Measurements from ENCODE around the gene CCT7.
"Not testable (repeated sequence)": the region's sequence is repeated elsewhere in the genome, so short reads cannot be mapped to it uniquely, and the experiment has no call there.

Gene CCT7

DNA sequence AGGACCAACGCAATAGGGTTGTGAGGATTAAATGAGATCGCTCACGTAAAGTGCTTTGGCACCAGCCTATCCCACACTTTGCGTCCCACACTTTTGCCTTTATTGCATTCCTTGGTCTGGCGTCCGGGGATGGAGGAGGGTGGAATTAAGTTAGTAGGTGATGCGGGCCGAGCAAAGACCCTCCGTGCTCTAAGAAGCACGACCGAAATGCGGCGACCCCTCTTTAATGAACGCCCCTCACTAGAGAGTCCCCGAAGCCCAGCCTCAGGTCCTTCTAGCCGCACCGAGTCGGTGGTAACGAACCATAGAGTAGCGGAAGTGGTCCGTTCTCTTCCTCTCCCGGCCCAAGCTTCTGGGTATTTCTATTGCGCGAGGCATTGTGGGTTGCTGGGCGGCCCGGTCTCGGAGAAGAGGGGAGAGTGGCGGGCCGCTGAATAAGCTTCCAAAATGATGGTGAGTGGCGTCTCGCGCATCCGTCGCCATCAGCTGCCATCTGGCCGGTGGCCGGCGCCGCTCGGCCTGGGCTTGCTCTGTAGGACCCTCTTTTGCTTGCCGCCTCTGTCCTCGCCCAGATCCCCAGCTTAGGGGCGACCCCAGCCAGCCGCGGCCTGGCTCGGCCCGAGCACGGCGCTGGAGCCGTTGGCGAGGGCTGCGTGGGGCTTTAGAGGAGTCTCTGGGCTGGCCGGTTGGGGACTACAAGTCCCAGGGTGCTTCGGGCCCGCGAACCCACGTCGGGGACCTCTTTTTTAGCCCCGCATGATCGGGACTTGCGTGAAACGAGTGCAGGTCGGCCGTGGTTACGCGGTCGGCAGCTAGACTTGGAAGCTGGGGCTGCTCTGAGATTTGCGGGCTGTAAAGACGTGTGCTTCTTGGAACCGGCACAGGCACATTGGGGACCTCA is at the start of gene CCT7:
TSS of gene CCT7 (plus strand) at position 377 of the 901 bp plus-strand sequence. CDS start at position 448, 71 bp downstream.
- H3K27me3 Mint-ChIP-seq = no peaks in the 10 kb centered on the region
- peaks cover 38% of the 10 kb centered on the region for H3K4me1 Mint-ChIP-seq
- ATAC-seq = peak; percentile 84
- peak within 1 kb of the TSS; percentile 95 for H3K27ac Mint-ChIP-seq
- H3K4me3 Mint-ChIP-seq = peak within 1 kb of the TSS; percentile 97
- H3K36me3 Mint-ChIP-seq = peaks cover 12% of the 10 kb centered on the region
- H3K9me3 Mint-ChIP-seq = no peaks in the 10 kb centered on the region

DNA sequence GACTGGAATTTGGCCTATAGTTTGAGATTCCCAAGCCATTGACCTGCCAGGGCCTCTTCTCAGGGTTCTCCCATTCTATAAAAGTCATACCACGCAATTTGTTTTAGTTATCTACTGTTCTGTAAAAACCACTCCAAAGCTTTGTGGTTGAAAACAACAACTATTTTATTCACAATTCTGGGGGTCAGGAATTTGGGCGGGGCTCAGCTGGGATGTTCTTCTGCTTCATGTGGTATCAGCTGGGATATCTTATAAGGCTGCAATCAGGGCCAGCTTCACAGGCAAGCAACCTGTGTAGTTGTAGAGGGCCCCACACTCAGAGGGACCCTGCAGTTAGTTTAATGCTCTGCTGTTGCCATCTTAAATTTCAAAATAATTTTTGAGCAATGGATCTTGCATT is 48.1 kb upstream of the CCT7 start:
- ATAC-seq = no peak
- Mint-ChIP-seq H3K9me3 (no peaks in the 10 kb centered on the region), H3K4me1 (no peaks in the 10 kb centered on the region), H3K36me3 (no peaks in the 10 kb centered on the region), H3K27me3 (peaks cover 28% of the 10 kb centered on the region), H3K27ac (no peak overlapping the region), H3K4me3 (no peak overlapping the region)

DNA sequence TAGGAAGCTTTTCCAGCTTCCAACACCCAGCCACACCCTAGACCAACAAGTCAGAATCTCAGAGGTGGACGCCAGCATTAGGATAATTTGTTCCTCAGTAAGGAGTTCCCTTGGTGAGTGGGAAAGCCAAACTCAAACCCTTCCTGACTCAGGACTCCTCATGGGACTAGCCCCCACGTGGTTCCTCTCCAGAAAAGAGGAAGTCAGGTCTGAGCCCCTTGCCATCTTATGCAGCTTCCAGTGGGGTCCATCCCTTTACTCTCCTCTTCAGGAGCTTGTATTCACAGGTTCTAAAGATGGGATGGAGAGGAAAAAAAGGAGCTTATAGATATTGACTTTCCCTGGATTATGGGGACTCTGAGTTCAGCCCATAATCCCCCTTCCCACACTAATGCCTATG is 46.6 kb upstream of the CCT7 start:
- no peaks in the 10 kb centered on the region for H3K36me3 Mint-ChIP-seq
- ATAC-seq = no peak
- peaks cover 24% of the 10 kb centered on the region for H3K27me3 Mint-ChIP-seq
- H3K4me3 Mint-ChIP-seq = no peak overlapping the region
- no peaks in the 10 kb centered on the region for H3K9me3 Mint-ChIP-seq
- H3K27ac Mint-ChIP-seq = no peak overlapping the region
- H3K4me1 Mint-ChIP-seq = no peaks in the 10 kb centered on the region

DNA sequence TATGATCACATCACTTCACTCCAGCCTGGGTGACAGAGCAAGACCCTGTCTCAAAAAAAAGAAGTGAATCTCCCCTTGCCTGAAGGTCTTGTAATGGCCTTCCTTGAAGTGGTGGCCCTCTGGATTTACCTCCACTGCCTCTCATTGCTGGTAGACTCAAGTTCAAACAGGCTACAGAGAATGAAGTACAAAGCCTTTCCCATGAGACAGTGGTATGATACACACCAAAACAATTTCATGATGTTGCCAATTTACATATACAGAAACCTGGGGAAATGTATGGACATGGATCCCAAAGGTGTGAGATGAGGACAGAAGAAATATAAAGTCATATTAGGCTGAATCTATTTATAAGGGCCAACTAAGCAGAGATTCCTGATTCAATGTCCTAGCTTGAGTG is 36.5 kb upstream of the CCT7 start:
- peaks cover 54% of the 10 kb centered on the region for H3K27me3 Mint-ChIP-seq
- H3K4me1 Mint-ChIP-seq = no peaks in the 10 kb centered on the region
- no peak overlapping the region for H3K27ac Mint-ChIP-seq
- no peak for ATAC-seq
- no peaks in the 10 kb centered on the region for H3K36me3 Mint-ChIP-seq
- no peak overlapping the region for H3K4me3 Mint-ChIP-seq
- peaks cover 3% of the 10 kb centered on the region for H3K9me3 Mint-ChIP-seq

DNA sequence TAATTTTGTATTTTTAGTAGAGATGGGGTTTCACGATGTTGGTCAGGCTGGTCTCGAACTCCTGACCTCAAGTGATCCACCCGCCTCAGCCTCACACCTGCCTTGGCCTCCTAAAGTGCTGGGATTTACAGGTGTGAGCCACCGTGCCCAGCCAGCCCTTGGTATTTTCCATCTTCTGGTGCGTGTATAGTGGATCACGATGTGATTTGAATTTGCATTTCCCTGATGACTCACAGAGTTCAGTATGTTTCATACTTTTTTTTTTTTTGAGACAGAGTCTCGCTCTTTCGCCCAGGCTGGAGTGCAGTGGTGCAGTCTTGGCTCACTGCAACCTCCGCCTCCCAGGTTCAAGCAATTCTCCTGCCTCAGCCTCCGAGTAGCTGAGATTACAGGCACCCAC is 33.8 kb upstream of the CCT7 start:
- H3K9me3 Mint-ChIP-seq, ATAC-seq, H3K27ac Mint-ChIP-seq, H3K4me1 Mint-ChIP-seq, H3K36me3 Mint-ChIP-seq, H3K4me3 Mint-ChIP-seq: not testable (repeated sequence)
- peaks cover 80% of the 10 kb centered on the region for H3K27me3 Mint-ChIP-seq

DNA sequence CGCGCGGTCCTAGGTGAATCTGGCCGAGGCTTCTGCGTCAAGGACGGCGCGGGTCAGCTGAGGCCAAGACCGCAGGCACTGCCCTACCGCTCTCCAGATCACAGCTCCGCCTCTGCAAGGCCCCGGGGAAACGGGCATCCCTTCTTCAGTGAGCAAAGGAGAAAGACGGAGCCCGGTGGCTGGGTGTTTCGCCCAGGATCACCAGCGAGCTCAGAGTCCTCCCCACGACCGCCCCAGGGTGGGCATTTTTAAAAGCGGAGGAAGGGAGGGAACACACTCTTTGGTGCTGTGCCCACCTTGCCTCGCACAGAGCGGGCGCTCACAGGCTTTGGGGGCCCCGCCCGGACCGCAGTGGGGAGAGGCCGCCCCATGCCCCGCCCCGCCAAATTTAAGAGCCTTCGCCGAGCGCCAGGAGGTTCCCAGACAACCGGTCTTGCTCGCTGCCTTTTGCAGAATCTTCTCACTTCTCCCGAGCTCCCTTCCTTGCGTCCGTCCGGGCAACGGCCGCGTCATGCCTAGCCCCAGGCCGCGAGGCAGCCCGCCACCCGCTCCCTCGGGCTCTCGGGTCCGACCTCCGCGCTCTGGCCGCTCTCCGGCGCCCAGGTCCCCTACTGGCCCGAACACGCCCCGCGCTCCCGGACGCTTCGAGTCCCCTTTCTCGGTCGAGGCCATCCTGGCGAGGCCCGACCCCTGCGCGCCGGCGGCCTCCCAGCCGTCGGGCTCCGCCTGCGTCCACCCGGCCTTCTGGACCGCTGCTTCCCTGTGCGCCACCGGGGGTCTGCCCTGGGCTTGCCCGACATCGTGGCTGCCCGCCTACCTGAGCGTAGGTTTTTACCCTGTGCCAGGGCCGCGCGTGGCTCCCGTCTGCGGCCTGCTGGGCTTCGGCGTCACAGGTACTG is 31.7 kb upstream of the CCT7 start, which contains the start of gene NOTO:
TSS of gene NOTO (plus strand) at position 419 of the 899 bp plus-strand sequence. CDS start at position 512, 93 bp downstream.
- Mint-ChIP-seq H3K27ac (no peak within 1 kb of the TSS), H3K4me1 (no peaks in the 10 kb centered on the region), H3K27me3 (peaks cover 81% of the 10 kb centered on the region), H3K36me3 (no peaks in the 10 kb centered on the region), H3K9me3 (no peaks in the 10 kb centered on the region), H3K4me3 (peak within 1 kb of the TSS; percentile 38)
- no peak for ATAC-seq

DNA sequence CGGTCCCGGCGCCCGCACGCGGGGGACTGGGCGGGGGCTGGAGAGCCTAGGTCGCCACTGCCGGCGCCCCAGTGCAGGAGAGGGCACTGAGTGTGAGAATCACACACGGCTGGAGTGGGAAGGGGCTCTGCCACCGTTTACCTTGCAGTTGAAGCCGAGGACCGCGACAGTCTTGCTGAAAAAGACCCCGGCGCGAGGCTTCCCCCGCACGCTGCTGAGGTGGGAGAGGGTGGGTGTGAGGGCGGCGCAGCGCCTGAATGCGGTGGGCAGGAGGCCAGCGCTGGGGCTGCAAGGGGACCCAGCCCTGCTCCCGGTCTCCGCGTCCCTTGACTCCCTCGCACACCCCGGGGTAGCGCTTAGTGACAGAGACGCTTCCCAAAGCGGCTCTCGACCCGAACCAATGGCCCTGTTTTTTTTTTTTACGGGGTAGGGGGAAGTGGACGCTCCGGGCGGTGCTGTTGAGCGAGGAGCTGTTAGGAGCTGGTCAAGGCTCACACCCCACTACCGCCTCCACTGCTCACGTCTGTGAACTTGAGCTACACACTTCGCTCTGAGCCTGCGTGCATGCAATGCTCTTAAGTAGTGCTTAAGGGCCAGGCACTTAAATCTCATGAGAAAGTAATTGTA is 30.9 kb upstream of the CCT7 start:
- no peak overlapping the region for H3K27ac Mint-ChIP-seq
- H3K4me3 Mint-ChIP-seq = peak overlapping the region; percentile 38
- ATAC-seq = no peak
- peaks cover 80% of the 10 kb centered on the region for H3K27me3 Mint-ChIP-seq
- no peaks in the 10 kb centered on the region for H3K9me3 Mint-ChIP-seq
- no peaks in the 10 kb centered on the region for H3K36me3 Mint-ChIP-seq
- no peaks in the 10 kb centered on the region for H3K4me1 Mint-ChIP-seq

DNA sequence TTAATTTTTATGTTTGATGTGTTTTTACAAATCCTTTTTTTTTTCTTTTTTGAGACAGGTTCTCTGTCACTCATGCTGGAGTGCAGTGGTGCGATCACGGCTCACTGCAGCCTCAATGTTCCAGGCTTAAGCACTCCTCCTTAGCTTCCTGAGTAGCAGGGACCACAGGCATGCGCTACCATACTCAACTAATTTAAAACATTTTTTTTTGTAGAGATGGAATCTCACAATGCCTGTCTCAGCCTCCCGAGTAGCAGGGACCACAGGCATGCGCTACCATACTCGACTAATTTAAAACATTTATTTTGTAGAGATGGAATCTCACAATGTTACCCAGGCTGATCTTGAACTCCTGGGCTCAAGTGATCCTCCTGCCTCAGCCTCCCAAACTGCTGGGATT is 28.5 kb upstream of the CCT7 start:
- Mint-ChIP-seq H3K27me3 (peaks cover 80% of the 10 kb centered on the region), H3K4me1 (no peaks in the 10 kb centered on the region), H3K36me3 (no peaks in the 10 kb centered on the region), H3K4me3 (no peak overlapping the region), H3K27ac (no peak overlapping the region), H3K9me3 (no peaks in the 10 kb centered on the region)
- ATAC-seq = no peak

DNA sequence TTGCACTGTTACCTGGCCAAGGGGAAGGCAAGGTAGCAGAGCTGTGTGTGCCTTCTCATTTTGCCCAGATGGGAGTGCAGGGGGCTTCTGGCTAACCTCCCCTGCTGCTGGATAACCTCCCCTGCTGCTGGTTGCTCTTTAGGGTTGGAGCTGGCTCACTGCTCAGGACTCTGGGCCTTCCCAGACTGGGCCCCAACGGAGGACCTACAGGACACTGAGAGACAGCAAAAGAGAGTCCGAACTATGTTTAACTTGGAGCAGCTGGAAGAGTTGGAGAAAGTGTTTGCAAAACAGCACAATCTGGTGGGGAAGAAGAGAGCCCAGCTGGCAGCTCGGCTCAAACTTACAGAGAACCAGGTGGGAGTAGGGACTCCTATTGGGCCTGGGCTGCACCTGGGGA is 25.9 kb upstream of the CCT7 start:
- ATAC-seq = no peak
- Mint-ChIP-seq H3K9me3 (no peaks in the 10 kb centered on the region), H3K4me3 (no peak overlapping the region)

DNA sequence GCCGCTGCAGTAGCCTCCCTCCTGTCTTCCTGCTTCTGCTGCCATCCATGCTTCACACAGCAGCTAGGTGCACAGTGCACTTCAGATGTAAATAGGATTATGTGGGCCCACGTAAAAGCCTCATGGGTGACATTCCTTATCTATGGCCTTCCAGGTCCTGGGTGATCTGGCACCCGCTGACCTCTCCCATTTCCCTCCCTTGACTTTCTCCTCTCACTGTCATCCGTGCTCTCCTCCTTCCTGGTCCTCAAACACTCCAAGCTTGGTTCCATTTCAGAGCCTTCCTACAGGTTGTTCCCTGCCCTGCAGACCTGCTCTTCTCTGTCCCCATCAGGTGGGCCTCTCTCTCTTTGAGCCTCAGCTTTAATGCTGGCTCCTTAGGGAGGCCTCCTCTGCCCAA is 24.1 kb upstream of the CCT7 start:
- H3K4me1 Mint-ChIP-seq = peaks cover 22% of the 10 kb centered on the region
- no peak for ATAC-seq
- H3K4me3 Mint-ChIP-seq = no peak overlapping the region
- H3K9me3 Mint-ChIP-seq = no peaks in the 10 kb centered on the region
- no peak overlapping the region for H3K27ac Mint-ChIP-seq
- peaks cover 38% of the 10 kb centered on the region for H3K27me3 Mint-ChIP-seq
- H3K36me3 Mint-ChIP-seq = no peaks in the 10 kb centered on the region

More for the DNA sequence above, 25.9 kb upstream of the CCT7 start:
- peaks cover 5% of the 10 kb centered on the region for H3K4me1 Mint-ChIP-seq
- no peak overlapping the region for H3K27ac Mint-ChIP-seq
- peaks cover 54% of the 10 kb centered on the region for H3K27me3 Mint-ChIP-seq
- H3K36me3 Mint-ChIP-seq = no peaks in the 10 kb centered on the region

DNA sequence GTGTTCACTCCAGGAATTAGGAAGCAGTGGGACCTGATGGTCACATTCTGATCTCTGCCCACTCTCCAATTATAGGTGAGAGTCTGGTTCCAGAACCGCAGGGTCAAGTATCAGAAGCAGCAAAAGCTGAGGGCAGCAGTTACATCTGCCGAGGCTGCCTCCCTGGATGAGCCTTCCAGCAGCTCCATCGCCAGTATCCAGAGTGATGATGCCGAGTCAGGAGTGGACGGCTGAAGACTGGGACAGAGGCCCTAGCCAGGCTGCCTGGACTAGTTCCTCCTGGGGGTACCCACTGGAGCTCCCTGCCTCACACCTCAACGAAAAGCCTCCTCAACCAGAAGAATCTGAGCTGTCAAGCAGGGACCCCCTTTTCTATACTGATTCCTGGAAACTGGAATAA is 23.4 kb upstream of the CCT7 start:
- no peak overlapping the region for H3K27ac Mint-ChIP-seq

DNA sequence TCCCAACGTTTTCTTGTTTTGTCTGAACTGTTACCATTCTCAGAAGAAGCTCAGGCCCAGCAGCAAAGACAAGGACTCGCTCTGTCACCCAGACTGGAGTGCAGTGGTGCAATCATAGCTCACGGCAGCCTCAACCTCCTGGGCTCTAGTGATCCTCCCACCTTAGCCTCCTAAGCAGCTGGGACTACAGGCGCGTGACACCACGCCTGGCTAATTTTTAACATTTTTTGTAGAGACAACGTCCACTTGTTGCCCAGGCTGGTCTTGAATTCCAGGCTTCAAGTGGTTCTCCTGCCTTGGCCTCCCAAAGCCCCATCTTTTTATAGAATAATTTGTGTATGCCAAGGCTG is 22.0 kb upstream of the CCT7 start:
- no peaks in the 10 kb centered on the region for H3K36me3 Mint-ChIP-seq
- peaks cover 24% of the 10 kb centered on the region for H3K27me3 Mint-ChIP-seq
- ATAC-seq = no peak
- H3K4me3 Mint-ChIP-seq = no peak overlapping the region
- H3K4me1 Mint-ChIP-seq = peaks cover 31% of the 10 kb centered on the region
- no peaks in the 10 kb centered on the region for H3K9me3 Mint-ChIP-seq
- no peak overlapping the region for H3K27ac Mint-ChIP-seq

More for the DNA sequence above, 23.4 kb upstream of the CCT7 start:
- Mint-ChIP-seq H3K9me3 (no peaks in the 10 kb centered on the region), H3K4me3 (no peak overlapping the region), H3K36me3 (no peaks in the 10 kb centered on the region), H3K27me3 (peaks cover 32% of the 10 kb centered on the region), H3K4me1 (peaks cover 28% of the 10 kb centered on the region)
- no peak for ATAC-seq

DNA sequence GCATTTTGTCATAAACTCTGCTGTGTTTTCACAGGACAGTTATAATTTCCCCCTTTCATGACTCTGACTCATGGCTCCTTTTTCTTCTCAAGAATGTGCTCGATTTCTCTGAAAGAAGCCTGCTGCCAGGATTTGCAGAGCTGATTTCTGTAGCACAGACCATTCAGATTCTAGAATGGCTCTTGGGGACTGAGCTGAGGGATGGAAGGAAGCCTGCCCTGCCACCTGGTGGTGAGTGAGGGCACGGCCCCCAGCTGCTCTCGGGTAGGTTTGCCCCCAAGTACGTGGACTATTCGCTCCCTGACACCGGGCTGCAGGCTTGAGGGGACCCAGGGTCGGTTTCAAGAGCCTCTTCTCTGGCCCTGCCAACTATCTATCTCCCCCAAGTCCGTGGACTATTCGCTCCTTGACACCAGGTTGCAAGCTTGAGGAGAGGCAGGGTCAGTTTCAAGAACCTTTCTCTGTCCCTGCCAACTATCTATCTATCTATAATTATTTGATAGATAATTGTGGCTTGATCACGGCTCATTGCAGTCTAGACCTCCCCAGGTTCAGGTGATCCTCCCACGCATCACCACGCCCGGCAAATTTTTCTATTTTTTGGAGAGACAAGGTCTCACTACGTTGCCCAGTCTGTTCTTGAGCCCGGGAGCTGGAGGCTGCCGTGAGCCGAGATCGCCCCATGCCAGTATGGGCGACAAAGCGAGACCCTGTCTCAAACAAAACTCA is 21.5 kb upstream of the CCT7 start:
- H3K27ac Mint-ChIP-seq = no peak overlapping the region
- no peaks in the 10 kb centered on the region for H3K36me3 Mint-ChIP-seq
- H3K27me3 Mint-ChIP-seq = peaks cover 24% of the 10 kb centered on the region
- peaks cover 31% of the 10 kb centered on the region for H3K4me1 Mint-ChIP-seq
- no peak overlapping the region for H3K4me3 Mint-ChIP-seq
- peak; percentile 77 for ATAC-seq
- no peaks in the 10 kb centered on the region for H3K9me3 Mint-ChIP-seq

DNA sequence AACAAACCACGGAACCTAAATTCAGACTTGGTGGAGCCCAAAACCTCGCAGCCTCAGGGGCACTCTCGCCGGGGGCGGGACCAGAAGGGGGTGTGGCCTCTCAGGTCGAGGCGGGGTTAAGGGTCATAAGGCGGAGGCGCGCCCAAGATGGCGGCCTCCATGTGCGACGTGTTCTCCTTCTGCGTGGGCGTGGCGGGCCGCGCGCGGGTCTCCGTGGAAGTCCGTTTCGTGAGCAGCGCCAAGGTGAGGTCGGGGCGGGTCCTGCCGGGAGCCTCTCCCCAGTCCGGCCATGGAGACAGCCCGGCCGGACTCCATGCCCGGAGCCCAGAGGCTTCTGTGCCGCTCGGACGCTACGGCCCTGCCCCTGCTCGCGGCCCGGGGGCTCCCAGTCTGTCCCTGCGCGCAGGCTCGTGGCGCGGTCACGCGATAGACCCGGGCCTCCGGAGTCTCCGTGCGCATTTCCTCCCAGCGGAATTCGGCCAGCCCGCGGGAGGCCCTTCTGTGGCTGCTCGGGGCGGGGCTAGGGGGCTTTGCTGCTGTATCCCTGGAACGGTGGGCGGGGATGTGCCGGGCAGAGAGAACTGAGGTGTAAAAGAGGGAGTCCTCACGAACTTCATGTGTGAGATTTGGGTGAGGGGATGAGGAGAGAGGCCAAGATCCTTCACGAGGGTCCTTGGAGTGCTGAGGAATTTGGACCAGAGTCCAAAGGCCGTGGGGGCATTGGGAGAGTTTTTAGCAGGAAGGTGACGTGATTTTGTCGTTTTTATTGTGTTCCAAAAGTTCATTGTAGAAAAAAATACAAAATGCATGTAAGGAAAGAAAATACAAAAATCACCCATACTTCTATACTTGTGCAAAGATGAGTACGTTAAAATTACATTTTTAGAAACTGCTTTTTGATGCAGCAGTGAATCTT is 19.7 kb upstream of the CCT7 start, which contains the start of gene SMYD5:
TSS of gene SMYD5 (plus strand) at position 126 of the 916 bp plus-strand sequence. CDS start at position 148, 22 bp downstream.
- peak within 1 kb of the TSS; percentile 95 for H3K27ac Mint-ChIP-seq
- H3K27me3 Mint-ChIP-seq = peaks cover 11% of the 10 kb centered on the region
- peak within 1 kb of the TSS; percentile 90 for H3K4me3 Mint-ChIP-seq
- no peaks in the 10 kb centered on the region for H3K9me3 Mint-ChIP-seq
- peaks cover 6% of the 10 kb centered on the region for H3K36me3 Mint-ChIP-seq
- peak; percentile 96 for ATAC-seq
- peaks cover 31% of the 10 kb centered on the region for H3K4me1 Mint-ChIP-seq

All from stimulated activated memory B cell treated with anti-CD40 and anti-IgM and Interleukin-4, amounts not matched to agents 10 μg/mL and 1 μg/mL and 100 μg/mL, for 72 hours (primary cell).